Astrocyte (in vitro differentiated cells and primary cell): ENCODE results near the gene HLA-G. TPM values are rescaled to one million over a fixed set of nuclear protein-coding genes. Genes with fewer than 3 reads are reported as not detected.

Experiments
- DNase-seq: peaks from one replicate; pipeline ENCODE4 v3.0.0-alpha.2; 2010; ENCODE audit warnings: low read depth
- FAIRE-seq: peaks from 2 replicates; lab custom pipeline; 2011; peaks lifted over from hg19 to GRCh38; lab: Jason Lieb, UNC
- H2AFZ ChIP-seq: 2 replicates; pipeline ENCODE4 v1.6.0; 2012; ENCODE audit warnings: low read depth, low read length, inconsistent platforms
- H3K27ac ChIP-seq: 2 replicates; pipeline ENCODE4 v1.5.1; 2011; ENCODE audit warnings: low read depth, low read length, inconsistent platforms
- H3K27me3 ChIP-seq: 2 replicates; pipeline ENCODE4 v1.6.0; 2011; ENCODE audit warnings: low read length, inconsistent platforms; ENCODE audit not compliant: insufficient read depth
- H3K36me3 ChIP-seq: 2 replicates; pipeline ENCODE4 v1.5.1; 2011; ENCODE audit warnings: low read length, inconsistent platforms; ENCODE audit not compliant: insufficient read depth
- H3K4me1 ChIP-seq: 2 replicates; pipeline ENCODE4 v1.5.1; 2011; ENCODE audit warnings: low read length, inconsistent platforms; ENCODE audit not compliant: insufficient read depth
- H3K4me2 ChIP-seq: 2 replicates; pipeline ENCODE4 v1.6.0; 2012; ENCODE audit warnings: low read length, inconsistent platforms
- H3K4me3 ChIP-seq: 2 replicates; pipeline ENCODE4 v1.5.1; 2011; ENCODE audit warnings: low read depth, mild to moderate bottlenecking, low read length, inconsistent platforms; ENCODE audit not compliant: insufficient read depth
- H3K79me2 ChIP-seq: 2 replicates; pipeline ENCODE4 v1.6.0; 2012; ENCODE audit warnings: mild to moderate bottlenecking, low read length, inconsistent platforms; ENCODE audit not compliant: insufficient read depth
- H3K9ac ChIP-seq: 2 replicates; pipeline ENCODE4 v1.6.0; 2012; ENCODE audit warnings: mild to moderate bottlenecking, low read length, inconsistent platforms
- H3K9me3 ChIP-seq: 2 replicates; pipeline ENCODE4 v1.5.1; 2012; ENCODE audit warnings: low read depth, mild to moderate bottlenecking, low read length, inconsistent platforms; ENCODE audit not compliant: insufficient read depth
- H4K20me1 ChIP-seq: 2 replicates; pipeline ENCODE4 v1.6.0; 2012; ENCODE audit warnings: low read length, inconsistent platforms; ENCODE audit not compliant: insufficient read depth
- H3K27ac Mint-ChIP-seq: one replicate; pipeline ENCODE4 v1.8.0; 2021; ENCODE audit warnings: mild to moderate bottlenecking, mixed read lengths; ENCODE audit not compliant: unreplicated experiment
- H3K27me3 Mint-ChIP-seq: one replicate; pipeline ENCODE4 v1.8.0; 2021; ENCODE audit warnings: low read depth, mixed read lengths; ENCODE audit not compliant: unreplicated experiment
- H3K36me3 Mint-ChIP-seq: one replicate; pipeline ENCODE4 v1.8.0; 2021; ENCODE audit warnings: low read depth, mixed read lengths; ENCODE audit not compliant: unreplicated experiment
- H3K4me1 Mint-ChIP-seq: one replicate; pipeline ENCODE4 v1.8.0; 2021; ENCODE audit warnings: low read depth, mixed read lengths; ENCODE audit not compliant: unreplicated experiment
- H3K4me3 Mint-ChIP-seq: one replicate; pipeline ENCODE4 v1.8.0; 2021; ENCODE audit warnings: mild to moderate bottlenecking, moderate library complexity, mixed read lengths; ENCODE audit not compliant: unreplicated experiment
- H3K9me3 Mint-ChIP-seq: one replicate; pipeline ENCODE4 v1.8.0; 2021; ENCODE audit warnings: mild to moderate bottlenecking, mixed read lengths; ENCODE audit not compliant: unreplicated experiment
- EZH2 ChIP-seq: IDR thresholded peaks from 2 replicates; pipeline ENCODE4 v1.6.1; 2012; ENCODE audit warnings: mild to moderate bottlenecking, low read length, inconsistent platforms; ENCODE audit not compliant: insufficient read depth
- total RNA-seq: library from RNA; stranded (reverse); gene quantifications from 2 replicates; pipeline ENCODE4 v1.2.1, GENCODE V29; 2021
- TF ChIP-seq, protein P1 (sequence below): IDR thresholded peaks from 2 replicates; pipeline ENCODE4 v1.5.1; 2011; ENCODE audit warnings: low read depth, mild to moderate bottlenecking, inconsistent platforms, low read length, moderate library complexity; ENCODE audit not compliant: insufficient read depth

HLA-G gene
- total RNA-seq, 1 donor from 2014 or later, result 0.79 TPM

DNA sequence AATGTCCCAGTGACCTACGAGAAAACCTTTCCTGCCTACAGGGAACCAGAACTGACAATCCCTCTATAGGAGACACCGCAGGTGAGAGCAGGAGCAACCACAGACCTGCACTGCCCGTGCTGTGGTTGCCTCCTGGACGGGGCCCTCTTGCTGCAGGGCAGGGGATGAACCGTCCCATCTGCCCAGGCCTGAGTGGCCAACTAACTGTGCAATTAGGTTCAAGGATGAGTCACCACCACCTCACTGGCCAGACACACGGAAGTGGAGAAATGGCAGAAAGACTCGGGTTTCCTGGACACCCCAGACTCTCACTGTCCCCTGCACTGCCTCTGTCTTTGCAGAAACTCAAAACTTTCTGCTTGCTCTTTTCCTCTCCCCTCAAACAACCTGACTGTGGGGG, 13.8 kb upstream of the HLA-G start:
- H3K27me3 Mint-ChIP-seq, result peaks cover 23% of the 10 kb centered on the region
- H2AFZ ChIP-seq, result peak overlapping the region; percentile 34
- H4K20me1 ChIP-seq, result no peaks in the 10 kb centered on the region
- no peaks in the 10 kb centered on the region for H3K79me2 ChIP-seq
- H3K4me3 ChIP-seq, result no peak overlapping the region
- H3K9ac ChIP-seq, result no peak overlapping the region
- no peak for FAIRE-seq
- no peaks in the 10 kb centered on the region for H3K4me1 Mint-ChIP-seq
- H3K36me3 ChIP-seq, result no peaks in the 10 kb centered on the region
- DNase-seq, result no peak
- H3K27ac ChIP-seq, result no peak overlapping the region
- no peak for TF ChIP-seq EZH2
- TF ChIP-seq, protein P1, sequence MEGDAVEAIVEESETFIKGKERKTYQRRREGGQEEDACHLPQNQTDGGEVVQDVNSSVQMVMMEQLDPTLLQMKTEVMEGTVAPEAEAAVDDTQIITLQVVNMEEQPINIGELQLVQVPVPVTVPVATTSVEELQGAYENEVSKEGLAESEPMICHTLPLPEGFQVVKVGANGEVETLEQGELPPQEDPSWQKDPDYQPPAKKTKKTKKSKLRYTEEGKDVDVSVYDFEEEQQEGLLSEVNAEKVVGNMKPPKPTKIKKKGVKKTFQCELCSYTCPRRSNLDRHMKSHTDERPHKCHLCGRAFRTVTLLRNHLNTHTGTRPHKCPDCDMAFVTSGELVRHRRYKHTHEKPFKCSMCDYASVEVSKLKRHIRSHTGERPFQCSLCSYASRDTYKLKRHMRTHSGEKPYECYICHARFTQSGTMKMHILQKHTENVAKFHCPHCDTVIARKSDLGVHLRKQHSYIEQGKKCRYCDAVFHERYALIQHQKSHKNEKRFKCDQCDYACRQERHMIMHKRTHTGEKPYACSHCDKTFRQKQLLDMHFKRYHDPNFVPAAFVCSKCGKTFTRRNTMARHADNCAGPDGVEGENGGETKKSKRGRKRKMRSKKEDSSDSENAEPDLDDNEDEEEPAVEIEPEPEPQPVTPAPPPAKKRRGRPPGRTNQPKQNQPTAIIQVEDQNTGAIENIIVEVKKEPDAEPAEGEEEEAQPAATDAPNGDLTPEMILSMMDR, result no peak
- no peaks in the 10 kb centered on the region for H3K36me3 Mint-ChIP-seq
- no peak overlapping the region for H3K27ac Mint-ChIP-seq
- no peak overlapping the region for H3K4me2 ChIP-seq
- no peaks in the 10 kb centered on the region for H3K9me3 Mint-ChIP-seq
- H3K27me3 ChIP-seq, result no peaks in the 10 kb centered on the region
- no peak overlapping the region for H3K4me3 Mint-ChIP-seq
- no peaks in the 10 kb centered on the region for H3K4me1 ChIP-seq
- H3K9me3 ChIP-seq, result no peaks in the 10 kb centered on the region

DNA sequence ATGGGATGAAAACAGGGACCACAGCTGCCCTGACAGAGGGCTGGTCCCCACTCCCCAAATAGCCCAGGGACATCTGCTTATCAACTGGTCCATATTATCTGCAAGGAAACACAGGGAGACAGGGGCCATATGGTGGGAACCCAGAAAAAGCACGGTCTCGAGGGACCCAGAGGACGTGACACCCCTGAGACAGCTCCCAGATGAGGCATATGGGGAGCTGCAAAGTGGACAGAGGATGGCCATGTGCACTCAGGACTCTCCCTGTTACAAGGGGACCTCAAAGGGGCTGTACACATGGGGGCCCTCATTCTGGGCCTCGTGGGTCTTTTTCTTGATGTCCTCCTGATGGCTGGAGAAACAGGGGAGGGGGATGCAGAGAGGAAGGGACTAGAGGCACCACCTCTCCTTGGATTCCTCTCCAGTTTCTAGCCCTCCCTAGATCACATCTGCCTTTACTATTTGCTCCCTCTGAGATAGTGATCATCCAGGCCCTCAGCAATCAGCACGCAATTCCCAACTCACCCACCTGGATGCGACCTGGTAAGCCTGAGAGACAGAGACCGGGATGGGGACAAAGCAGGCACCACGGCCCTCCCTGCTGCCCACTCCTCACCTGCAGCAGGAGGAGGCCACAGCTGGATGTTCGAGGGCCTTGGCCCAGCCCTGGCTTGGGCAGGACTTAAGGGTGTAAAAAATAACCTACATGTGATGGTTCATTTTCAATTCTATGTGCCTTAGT, 13.1 kb upstream of the HLA-G start:
- TF ChIP-seq EZH2, result no peak
- TF ChIP-seq, protein P1, result no peak
- Mint-ChIP-seq H3K27ac (no peak overlapping the region), H3K4me3 (no peak overlapping the region), H3K4me1 (no peaks in the 10 kb centered on the region), H3K9me3 (no peaks in the 10 kb centered on the region), H3K36me3 (no peaks in the 10 kb centered on the region), H3K27me3 (peaks cover 25% of the 10 kb centered on the region)
- H3K79me2 ChIP-seq, result no peaks in the 10 kb centered on the region
- no peak overlapping the region for H3K27ac ChIP-seq
- H3K9me3 ChIP-seq, result no peaks in the 10 kb centered on the region
- H3K4me3 ChIP-seq, result no peak overlapping the region
- FAIRE-seq (no peak), DNase-seq (no peak)
- no peak overlapping the region for H2AFZ ChIP-seq
- H3K36me3 ChIP-seq, result no peaks in the 10 kb centered on the region
- H3K27me3 ChIP-seq, result no peaks in the 10 kb centered on the region
- no peaks in the 10 kb centered on the region for H3K4me1 ChIP-seq
- no peak overlapping the region for H3K4me2 ChIP-seq
- no peaks in the 10 kb centered on the region for H4K20me1 ChIP-seq
- no peak overlapping the region for H3K9ac ChIP-seq

DNA sequence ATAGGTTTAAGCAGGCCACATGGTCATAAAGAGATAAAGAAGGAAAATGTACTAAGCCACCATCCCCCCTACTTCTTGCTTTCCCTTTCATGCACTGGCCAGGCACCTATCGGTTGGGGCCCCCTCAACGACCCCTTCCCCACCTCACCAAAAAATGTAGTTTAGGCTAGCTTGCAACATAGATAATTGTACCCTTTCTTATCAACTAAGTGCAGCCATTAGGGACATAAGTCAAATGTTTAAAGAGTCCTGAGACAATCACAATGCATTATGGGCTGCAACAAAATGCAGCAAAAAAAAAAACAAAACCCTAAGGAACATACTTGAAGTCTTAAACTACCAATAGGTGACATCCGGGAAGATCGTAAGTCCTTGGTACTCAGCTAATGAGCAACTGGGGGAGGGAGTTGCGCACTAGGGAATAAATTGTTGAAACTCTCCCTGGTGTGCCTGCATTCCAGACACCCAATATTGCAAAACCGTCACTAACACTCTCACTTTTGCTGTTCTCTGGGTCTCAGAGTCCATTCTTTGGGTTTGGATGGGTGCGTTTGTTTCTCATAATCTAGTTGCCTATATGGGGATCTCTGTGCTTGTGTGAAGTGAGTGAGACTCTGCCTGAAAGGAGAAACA, 12.4 kb upstream of the HLA-G start:
- H3K36me3 ChIP-seq, result no peaks in the 10 kb centered on the region
- no peaks in the 10 kb centered on the region for H3K4me1 ChIP-seq
- no peaks in the 10 kb centered on the region for H3K79me2 ChIP-seq
- H4K20me1 ChIP-seq, result no peaks in the 10 kb centered on the region
- Mint-ChIP-seq H3K4me1 (no peaks in the 10 kb centered on the region), H3K4me3 (no peak overlapping the region), H3K36me3 (no peaks in the 10 kb centered on the region), H3K27me3 (peaks cover 27% of the 10 kb centered on the region), H3K27ac (no peak overlapping the region), H3K9me3 (no peaks in the 10 kb centered on the region)
- H2AFZ ChIP-seq, result no peak overlapping the region
- no peak for DNase-seq
- FAIRE-seq, result no peak
- no peak for TF ChIP-seq EZH2
- TF ChIP-seq, protein P1, result no peak
- no peak overlapping the region for H3K9ac ChIP-seq
- no peaks in the 10 kb centered on the region for H3K9me3 ChIP-seq
- H3K4me2 ChIP-seq, result no peak overlapping the region
- H3K27ac ChIP-seq, result no peak overlapping the region
- no peaks in the 10 kb centered on the region for H3K27me3 ChIP-seq
- H3K4me3 ChIP-seq, result no peak overlapping the region
